IPS-18a (cell line): ENCODE measurements around the gene TRPC4AP.
"Not testable (repeated sequence)": the region's sequence is repeated elsewhere in the genome, so short reads cannot be mapped to it uniquely, and the experiment has no call there.

Experiments used
- H3K27ac ChIP-seq: one replicate; pipeline ENCODE4 v1.5.1; 2013; ENCODE audit warnings: low read length
- H3K27me3 ChIP-seq: one replicate; pipeline ENCODE4 v1.6.1; 2013; ENCODE audit warnings: mild to moderate bottlenecking, low read length; ENCODE audit not compliant: control insufficient read depth, insufficient read depth
- H3K36me3 ChIP-seq: one replicate; pipeline ENCODE4 v1.6.1; 2013; ENCODE audit warnings: low read depth, low read length; ENCODE audit not compliant: control insufficient read depth
- H3K4me1 ChIP-seq: one replicate; pipeline ENCODE4 v1.6.1; 2013; ENCODE audit warnings: low read depth, low read length; ENCODE audit not compliant: control insufficient read depth
- H3K4me3 ChIP-seq: one replicate; pipeline ENCODE4 v1.5.1; 2013; ENCODE audit warnings: low read length
- H3K9ac ChIP-seq: one replicate; pipeline ENCODE4 v1.6.1; 2013; ENCODE audit warnings: mild to moderate bottlenecking, low read length, moderate library complexity
- H3K9me3 ChIP-seq: one replicate; pipeline ENCODE4 v1.6.1; 2013; ENCODE audit warnings: low read depth, low read length; ENCODE audit not compliant: control insufficient read depth

Gene TRPC4AP

DNA sequence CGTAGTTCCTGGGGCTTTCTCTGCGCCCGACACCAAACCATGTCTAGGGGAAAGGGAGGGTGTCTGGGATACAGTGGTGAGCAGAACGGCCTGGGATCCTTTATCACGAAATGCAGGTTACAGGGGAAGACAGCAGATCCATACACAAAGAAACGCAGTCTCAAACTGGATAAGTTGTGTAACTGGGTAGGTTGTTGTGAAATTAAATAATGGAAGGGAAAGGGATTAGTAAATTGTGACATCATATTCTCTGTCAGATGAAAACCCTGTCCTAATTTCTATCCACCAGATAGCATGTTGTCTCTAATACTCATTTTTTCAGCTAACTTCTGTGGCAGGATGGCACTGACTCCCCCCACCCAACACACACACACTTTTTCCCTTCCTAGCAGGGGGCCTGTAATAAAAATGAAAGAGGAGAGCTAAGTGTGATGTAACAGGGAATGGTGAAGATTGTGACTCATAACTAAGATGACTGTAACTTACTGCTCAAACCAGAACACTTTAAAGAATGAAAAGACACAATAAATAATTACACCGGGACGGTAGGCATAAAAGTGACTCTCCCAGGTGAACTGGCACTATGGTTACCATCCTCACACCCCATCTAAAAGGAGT is 769 bp upstream of the TRPC4AP start:
- H3K4me1 ChIP-seq, result peaks cover 13% of the 10 kb centered on the region
- H3K9ac ChIP-seq, result peak overlapping the region; percentile 59
- H3K9me3 ChIP-seq, result no peaks in the 10 kb centered on the region
- no peaks in the 10 kb centered on the region for H3K36me3 ChIP-seq
- H3K27me3 ChIP-seq, result no peaks in the 10 kb centered on the region
- H3K4me3 ChIP-seq, result peak overlapping the region; percentile 90
- H3K27ac ChIP-seq, result no peak overlapping the region

- Histone ChIP-seq H3K9ac (peak overlapping the region; percentile 59), H3K36me3 (no peaks in the 10 kb centered on the region), H3K4me3 (peak overlapping the region; percentile 90), H3K27me3 (no peaks in the 10 kb centered on the region), H3K27ac (no peak overlapping the region), H3K4me1 (peaks cover 13% of the 10 kb centered on the region), H3K9me3 (no peaks in the 10 kb centered on the region)
These were observed 637 bp downstream of the TRPC4AP start for GRCh38 chr20:35091816-35092523.

DNA sequence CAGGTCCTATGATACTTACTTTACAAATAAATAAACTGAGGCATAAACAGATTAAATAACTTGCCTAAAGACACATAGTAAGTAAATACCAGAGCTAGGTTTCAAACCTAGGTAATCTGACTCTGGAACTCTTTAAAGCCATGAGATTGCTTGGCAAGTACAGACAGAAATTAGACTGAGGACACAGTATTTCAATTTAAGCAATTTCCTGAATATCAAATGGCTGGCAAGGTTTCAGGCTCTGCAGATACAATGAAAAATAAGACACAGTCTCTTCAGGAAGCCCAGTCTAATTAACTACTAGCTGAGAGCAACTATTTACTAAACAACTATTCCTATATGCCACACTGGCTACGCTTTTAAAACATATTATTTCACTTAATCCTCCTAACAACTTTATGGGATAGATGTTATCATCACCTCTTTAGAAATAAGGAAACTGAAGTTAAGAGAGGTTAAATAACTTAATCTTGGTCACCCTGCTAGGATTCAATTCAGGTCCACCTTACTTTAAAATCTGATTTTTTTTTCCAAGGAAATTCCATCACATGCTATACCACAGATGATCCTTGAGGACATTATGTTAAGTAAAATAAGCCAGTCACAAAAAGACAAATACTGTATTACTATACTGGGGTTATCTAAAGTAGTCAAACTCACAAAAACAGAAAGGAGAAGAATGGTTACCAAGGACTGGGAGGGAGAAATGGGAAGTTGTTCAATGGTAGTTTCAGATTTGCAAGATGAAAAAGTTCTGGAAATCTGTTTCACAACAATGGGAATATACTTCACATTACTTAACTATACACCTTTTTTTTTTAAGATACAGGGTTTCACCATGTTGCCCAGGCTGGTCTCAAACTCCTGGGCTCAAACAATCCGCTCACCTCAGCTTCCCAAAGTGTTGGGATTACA is 4.1 kb downstream of the TRPC4AP start:
- H3K4me3 ChIP-seq, result no peak overlapping the region
- no peaks in the 10 kb centered on the region for H3K27me3 ChIP-seq
- no peak overlapping the region for H3K27ac ChIP-seq
- no peaks in the 10 kb centered on the region for H3K36me3 ChIP-seq
- H3K4me1 ChIP-seq, result peaks cover 11% of the 10 kb centered on the region
- H3K9me3 ChIP-seq, result no peaks in the 10 kb centered on the region
- no peak overlapping the region for H3K9ac ChIP-seq

- H3K9me3 ChIP-seq, result no peaks in the 10 kb centered on the region
- H3K27ac ChIP-seq, result no peak overlapping the region
- H3K36me3 ChIP-seq, result no peaks in the 10 kb centered on the region
- no peaks in the 10 kb centered on the region for H3K27me3 ChIP-seq
- H3K9ac ChIP-seq, result no peak overlapping the region
- peaks cover 4% of the 10 kb centered on the region for H3K4me1 ChIP-seq
- H3K4me3 ChIP-seq, result no peak overlapping the region
These were observed 4.8 kb downstream of the TRPC4AP start for GRCh38 chr20:35087791-35088190.

DNA sequence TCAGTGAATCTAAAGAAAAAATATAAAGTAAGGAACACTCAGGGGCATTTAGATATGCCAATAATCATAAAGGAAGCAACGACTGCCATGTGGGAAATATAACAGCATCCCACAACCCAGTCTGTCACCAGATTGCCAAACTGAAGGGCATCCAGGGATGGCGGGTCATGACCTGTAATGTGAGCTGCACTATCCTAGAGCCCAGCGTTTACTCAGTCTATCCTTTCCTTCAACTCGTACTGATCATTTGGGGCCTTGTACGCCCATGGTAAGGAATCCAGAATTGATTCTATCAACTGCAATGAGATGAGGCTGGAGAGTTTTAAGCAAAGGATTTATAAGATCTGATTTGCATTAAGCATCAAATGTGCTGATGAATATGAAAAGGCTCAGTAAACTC is 5.3 kb downstream of the TRPC4AP start:
- no peaks in the 10 kb centered on the region for H3K36me3 ChIP-seq
- no peak overlapping the region for H3K27ac ChIP-seq
- no peaks in the 10 kb centered on the region for H3K27me3 ChIP-seq
- H3K9me3 ChIP-seq, result no peaks in the 10 kb centered on the region
- no peak overlapping the region for H3K4me3 ChIP-seq
- H3K9ac ChIP-seq, result no peak overlapping the region
- peaks cover 4% of the 10 kb centered on the region for H3K4me1 ChIP-seq

DNA sequence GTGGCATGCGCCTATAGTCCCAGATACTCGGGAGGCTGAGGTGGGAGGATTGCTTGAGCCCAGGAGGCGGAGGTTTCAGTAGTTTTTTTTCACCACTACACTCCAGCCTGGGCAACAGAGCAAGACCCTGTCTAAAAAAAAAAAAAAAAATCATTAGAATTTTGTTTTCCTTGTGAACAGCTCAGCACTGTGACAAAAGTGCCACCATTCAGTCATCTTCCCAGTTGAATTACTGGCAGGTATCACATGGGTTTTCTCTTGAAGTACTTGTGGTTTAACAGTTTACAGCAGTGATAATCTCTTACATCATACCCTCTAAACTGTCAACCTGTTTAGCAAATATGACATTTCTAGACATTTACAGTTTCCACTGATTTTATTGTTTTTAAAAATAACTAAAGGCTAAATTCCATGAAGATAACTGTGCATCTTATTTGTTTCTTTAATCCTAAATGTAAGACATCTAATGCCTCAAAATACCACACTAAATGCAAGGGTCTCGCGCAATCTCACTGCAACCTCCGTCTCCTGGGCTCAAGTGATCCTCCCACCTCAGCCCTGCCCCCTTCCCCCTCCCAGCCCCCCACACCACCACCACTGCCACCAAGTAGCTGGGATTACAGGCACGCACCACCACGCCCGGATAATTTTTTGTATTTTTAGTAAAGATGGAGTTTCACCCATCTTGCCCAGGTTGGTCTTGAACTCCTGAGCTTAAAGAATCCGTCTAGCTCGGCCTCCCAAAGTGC is 7.0 kb downstream of the TRPC4AP start:
- Histone ChIP-seq H3K9ac (no peak overlapping the region), H3K27me3 (no peaks in the 10 kb centered on the region), H3K9me3 (no peaks in the 10 kb centered on the region), H3K36me3 (no peaks in the 10 kb centered on the region), H3K4me1 (no peaks in the 10 kb centered on the region), H3K4me3 (no peak overlapping the region), H3K27ac (no peak overlapping the region)

DNA sequence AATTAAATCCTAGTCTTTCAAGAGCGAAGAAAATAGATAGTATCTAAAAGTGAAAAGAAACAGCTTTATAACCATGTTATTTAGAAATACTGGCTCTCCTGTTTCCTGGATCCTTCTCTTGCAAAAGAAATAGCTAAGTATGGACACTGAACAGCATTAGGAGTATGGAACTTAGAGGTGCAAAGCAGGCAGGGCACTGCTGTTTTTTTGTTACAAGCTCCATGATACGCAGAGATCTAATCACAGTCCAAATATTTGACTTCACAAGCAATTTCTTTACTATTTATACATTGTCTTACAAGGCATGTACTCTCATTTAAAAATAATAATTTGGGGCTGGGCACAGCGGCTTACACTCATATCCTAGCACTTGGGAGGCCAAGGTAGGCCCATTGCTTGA is 7.6 kb downstream of the TRPC4AP start:
- Histone ChIP-seq H3K9me3 (no peaks in the 10 kb centered on the region), H3K27ac (no peak overlapping the region), H3K4me3 (no peak overlapping the region), H3K36me3 (no peaks in the 10 kb centered on the region), H3K4me1 (no peaks in the 10 kb centered on the region), H3K27me3 (no peaks in the 10 kb centered on the region), H3K9ac (no peak overlapping the region)

DNA sequence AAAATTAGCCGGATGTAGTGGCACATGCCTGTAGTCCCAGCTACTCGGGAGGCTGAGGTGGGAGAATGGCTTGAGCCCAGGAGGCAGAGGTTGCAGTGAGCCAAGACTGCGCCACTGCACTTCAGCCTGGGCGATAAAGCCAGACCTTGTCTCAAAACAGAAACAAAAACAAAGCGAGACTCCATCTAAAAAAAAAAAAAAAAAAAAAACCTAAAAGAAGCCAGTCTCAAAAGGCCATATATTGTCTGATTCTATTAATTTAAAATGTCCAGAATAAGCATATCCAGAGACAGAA is 12.3 kb downstream of the TRPC4AP start:
- not testable (repeated sequence) for H3K4me3 ChIP-seq, H3K9ac ChIP-seq, H3K4me1 ChIP-seq, H3K27ac ChIP-seq, H3K27me3 ChIP-seq, H3K9me3 ChIP-seq
- peaks cover 13% of the 10 kb centered on the region for H3K36me3 ChIP-seq

DNA sequence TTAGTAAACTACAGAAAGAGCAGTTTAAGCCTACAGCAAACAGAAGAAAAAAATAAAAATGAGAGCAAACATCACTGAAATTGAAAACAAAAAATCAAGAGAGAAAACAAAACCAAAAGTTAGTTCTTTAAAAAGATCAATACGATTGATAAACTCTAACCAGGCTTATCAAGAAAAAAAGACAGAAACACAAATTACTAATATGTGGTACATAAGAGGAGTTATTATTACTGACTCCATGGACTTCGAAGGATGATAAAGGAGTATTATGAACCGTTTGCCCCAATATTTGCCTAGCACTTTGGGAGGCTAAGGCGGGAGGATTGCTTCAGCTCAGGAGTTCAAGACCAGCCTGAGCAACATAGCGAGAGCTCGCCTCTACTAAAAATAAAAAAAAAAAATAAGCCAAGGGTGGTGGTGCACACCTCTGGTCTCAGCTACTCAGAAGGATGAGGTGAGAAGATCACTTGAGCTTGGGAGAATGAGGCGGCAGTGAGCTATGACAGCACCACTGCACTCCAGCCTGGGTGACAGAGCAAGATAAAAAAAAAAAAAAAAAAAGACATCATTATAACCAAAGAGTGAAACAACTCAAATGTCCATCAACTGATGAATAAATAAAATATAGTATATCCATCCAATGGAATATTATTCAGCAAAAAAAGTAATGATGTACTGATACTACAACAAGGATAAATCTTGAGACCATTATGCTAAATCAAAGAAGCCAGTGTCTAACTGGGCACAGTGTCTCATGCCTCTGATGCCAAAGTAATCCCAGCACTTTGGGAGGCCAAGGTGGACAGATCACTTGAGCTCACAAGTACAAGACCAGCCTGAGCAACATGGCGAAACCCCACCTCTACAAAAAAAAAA is 12.9 kb downstream of the TRPC4AP start:
- Histone ChIP-seq H3K27ac (no peak overlapping the region), H3K9ac (no peak overlapping the region), H3K4me1 (no peaks in the 10 kb centered on the region), H3K9me3 (no peaks in the 10 kb centered on the region), H3K36me3 (peaks cover 13% of the 10 kb centered on the region), H3K27me3 (no peaks in the 10 kb centered on the region), H3K4me3 (no peak overlapping the region)

- no peaks in the 10 kb centered on the region for H3K27me3 ChIP-seq
- no peak overlapping the region for H3K27ac ChIP-seq
- no peak overlapping the region for H3K4me3 ChIP-seq
- H3K9me3 ChIP-seq, result no peaks in the 10 kb centered on the region
- peaks cover 13% of the 10 kb centered on the region for H3K36me3 ChIP-seq
- no peaks in the 10 kb centered on the region for H3K4me1 ChIP-seq
- no peak overlapping the region for H3K9ac ChIP-seq
These were observed 14.7 kb downstream of the TRPC4AP start for GRCh38 chr20:35077872-35078271.
